Liver (tissue), 9 donors: Measurements from ENCODE around the gene PLXDC1. TPM values are rescaled to one million over a fixed set of nuclear protein-coding genes. Genes with fewer than 3 reads are reported as not detected.

Experiments used
- DNase-seq: peaks from one replicate; pipeline ENCODE4 v3.0.0-alpha.2; 2017; ENCODE audit warnings: low spot score
- H3K27ac ChIP-seq, 2 donors: one replicate each; pipeline ENCODE4 v1.7.0; 2013; ENCODE audit warnings: inconsistent platforms in 2 of 2, low read length in 2 of 2, control low read depth in 1 of 2, low read depth in 1 of 2, mild to moderate bottlenecking in 1 of 2
- H3K27me3 ChIP-seq, 4 donors: one replicate each; pipeline versions ENCODE4 v1.6.1 to v1.7.0; 2013; ENCODE audit warnings: low read length in 3 of 4, inconsistent platforms in 1 of 4, mild to moderate bottlenecking in 1 of 4, moderate library complexity in 1 of 4; ENCODE audit not compliant: control insufficient read depth in 4 of 4, insufficient read depth in 4 of 4
- H3K36me3 ChIP-seq, 4 donors: one replicate each; pipeline versions ENCODE4 v1.6.1 to v1.7.0; 2013; ENCODE audit warnings: low read length in 3 of 4, mild to moderate bottlenecking in 3 of 4, low read depth in 1 of 4, moderate library complexity in 1 of 4; ENCODE audit not compliant: control insufficient read depth in 4 of 4, insufficient read depth in 3 of 4
- H3K4me1 ChIP-seq, 4 donors: one replicate each; pipeline versions ENCODE4 v1.6.1 to v1.7.0; 2013; ENCODE audit warnings: low read length in 3 of 4, mild to moderate bottlenecking in 3 of 4, moderate library complexity in 1 of 4; ENCODE audit not compliant: control insufficient read depth in 4 of 4, insufficient read depth in 4 of 4
- H3K4me3 ChIP-seq, 3 donors: one replicate each; pipeline versions ENCODE4 v1.6.1 to v1.7.0; 2013; ENCODE audit warnings: low read length in 3 of 3, control low read depth in 1 of 3, low read depth in 1 of 3, mild to moderate bottlenecking in 1 of 3
- H3K9ac ChIP-seq, 2 donors: one replicate each; pipeline ENCODE4 v1.7.0; 2013; ENCODE audit warnings: low read length in 2 of 2, mild to moderate bottlenecking in 2 of 2, moderate library complexity in 2 of 2, control low read depth in 1 of 2, low read depth in 1 of 2
- H3K9me3 ChIP-seq, 4 donors: one replicate each; pipeline versions ENCODE4 v1.6.1 to v1.7.0; 2013; ENCODE audit warnings: low read length in 3 of 4; ENCODE audit not compliant: control insufficient read depth in 4 of 4
- ATF3 ChIP-seq: IDR thresholded peaks from 2 replicates; pipeline ENCODE4 v1.6.1; 2016; ENCODE audit warnings: antibody characterized with exemption
- CTCF ChIP-seq: fragments of 150-350 bp; IDR thresholded peaks from 2 replicates; pipeline ENCODE4 v1.5.1; 2017; ENCODE audit warnings: improper control_type of control experiment, low read depth, low read length; ENCODE audit not compliant: missing input control
- EGR1 ChIP-seq, 2 donors: IDR thresholded peaks; 2 replicates each; pipeline ENCODE4 v1.6.1; 2016 to 2018; ENCODE audit warnings: antibody characterized with exemption in 2 of 2, low read depth in 2 of 2
- FOXA1 ChIP-seq: IDR thresholded peaks from 2 replicates; pipeline ENCODE4 v1.6.1; 2016; ENCODE audit warnings: antibody characterized with exemption
- FOXA2 ChIP-seq: IDR thresholded peaks from 2 replicates; pipeline ENCODE4 v1.6.1; 2016; ENCODE audit warnings: antibody characterized with exemption
- GABPA ChIP-seq, 2 donors: IDR thresholded peaks in 1 of 2; conservative IDR thresholded peaks in 1 of 2; 2 replicates each; pipeline ENCODE4 v1.6.1; 2016; ENCODE audit warnings: antibody characterized with exemption in 2 of 2, mild to moderate bottlenecking in 1 of 2, moderate library complexity in 1 of 2
- HNF4A ChIP-seq, 2 donors: conservative IDR thresholded peaks; 2 replicates each; pipeline ENCODE4 v1.6.1; 2016; ENCODE audit warnings: antibody characterized with exemption in 2 of 2, mild to moderate bottlenecking in 2 of 2
- HNF4G ChIP-seq: IDR thresholded peaks from 2 replicates; pipeline ENCODE4 v1.6.1; 2016; ENCODE audit warnings: antibody characterized with exemption
- JUND ChIP-seq, 2 donors: IDR thresholded peaks; 2 replicates each; pipeline ENCODE4 v1.6.1; 2016; ENCODE audit warnings: antibody characterized with exemption in 2 of 2
- MAX ChIP-seq: IDR thresholded peaks from 2 replicates; pipeline ENCODE4 v1.6.1; 2016; ENCODE audit warnings: antibody characterized with exemption
- NR2F2 ChIP-seq: IDR thresholded peaks from 2 replicates; pipeline ENCODE4 v1.6.1; 2016; ENCODE audit warnings: antibody characterized with exemption
- RAD21 ChIP-seq, 2 donors: IDR thresholded peaks; 2 replicates each; pipeline ENCODE4 v1.6.1; 2016; ENCODE audit warnings: antibody characterized with exemption in 2 of 2, mild to moderate bottlenecking in 2 of 2
- REST ChIP-seq: IDR thresholded peaks from 2 replicates; pipeline ENCODE4 v1.6.1; 2016; ENCODE audit warnings: antibody characterized with exemption, mild to moderate bottlenecking
- RXRA ChIP-seq, 2 donors: IDR thresholded peaks; 2 replicates each; pipeline ENCODE4 v1.6.1; 2017 to 2018; ENCODE audit warnings: antibody characterized with exemption in 2 of 2, mild to moderate bottlenecking in 1 of 2
- SP1 ChIP-seq: IDR thresholded peaks from 2 replicates; pipeline ENCODE4 v1.6.1; 2018; ENCODE audit warnings: antibody characterized with exemption, mild to moderate bottlenecking
- TAF1 ChIP-seq: conservative IDR thresholded peaks from 2 replicates; pipeline ENCODE4 v1.6.1; 2016; ENCODE audit warnings: antibody characterized with exemption, mild to moderate bottlenecking
- YY1 ChIP-seq: IDR thresholded peaks from 2 replicates; pipeline ENCODE4 v1.6.1; 2016; ENCODE audit warnings: antibody characterized with exemption, mild to moderate bottlenecking
- ZBTB33 ChIP-seq: IDR thresholded peaks from 2 replicates; pipeline ENCODE4 v1.6.1; 2016; ENCODE audit warnings: antibody characterized with exemption
- WGBS: extraction: QIAGEN DNeasy Blood & Tissue Kit; methylation state at CpG from one replicate; pipeline ENCODE4 v1.1.7; 2013; 5-methylcytosine and 5-hydroxymethylcytosine counted together
- polyA plus RNA-seq, 2 donors: library from polyadenylated mRNA; stranded (reverse) in 1 of 2; unstranded in 1 of 2; fragments of 200-250 nt in 1 of 2; fragments of >200 nt in 1 of 2; fragmentation: Nextera tagmentation in 1 of 2; extraction: Ambion mirVana in 1 of 2; gene quantifications; one replicate each; pipeline versions ENCODE4 v1.2.1 to v1.2.3, GENCODE V29; 2013 to 2015
- total RNA-seq, 2 donors: library from RNA; depleted of rRNA; stranded (reverse); fragments of >200 nt; gene quantifications; one replicate each; pipeline ENCODE4 v1.2.3, GENCODE V29; 2014
- donor health status: healthy.
- donor health status: healthy.
- donor health status: healthy.
- donor health status: healthy.
- donor health status: healthy.

Gene PLXDC1
- total and polyA plus RNA-seq, 4 donors: 0.14 to 0.84 (median 0.30) TPM

GRCh38 chr17:39097537-39097936 is 53.9 kb downstream of the PLXDC1 start:
- no peaks in the 10 kb centered on the region for H3K36me3 ChIP-seq
- no peak for DNase-seq
- no peak for TF ChIP-seq REST
- TF ChIP-seq HNF4G: no peak
- TF ChIP-seq FOXA2: no peak
- no peak for TF ChIP-seq RXRA (IDR thresholded peaks at IDR 0.05)
- TF ChIP-seq NR2F2: no peak
- TF ChIP-seq MAX: no peak
- TF ChIP-seq EGR1 (IDR thresholded peaks at IDR 0.05; ENCODE audit: low read depth in 2 of 2): no peak
- TF ChIP-seq SP1: no peak
- no peak for TF ChIP-seq GABPA (IDR thresholded peaks at IDR 0.05 in 1 of 2, conservative IDR thresholded peaks at IDR 0.05 in 1 of 2)
- no peak for TF ChIP-seq CTCF
- no peak for TF ChIP-seq YY1
- TF ChIP-seq HNF4A (conservative IDR thresholded peaks at IDR 0.05): no peak
- no peak for TF ChIP-seq ATF3
- TF ChIP-seq RAD21 (IDR thresholded peaks at IDR 0.05): no peak
- TF ChIP-seq JUND (IDR thresholded peaks at IDR 0.05): no peak
- TF ChIP-seq FOXA1: no peak
- no peak for TF ChIP-seq ZBTB33
- TF ChIP-seq TAF1: no peak
- H3K9ac ChIP-seq: no peak overlapping the region
- no peaks in the 10 kb centered on the region for H3K9me3 ChIP-seq
- H3K4me3 ChIP-seq: no peak overlapping the region
- WGBS: 82% methylated on average over 7 of the region's 7 CpGs
- H3K4me1 ChIP-seq: peaks cover 0 to 5% (median 0%) of the 10 kb centered on the region in 4 donors
- H3K27ac ChIP-seq: no peak overlapping the region
- no peaks in the 10 kb centered on the region for H3K27me3 ChIP-seq
